Renal cortex interstitium (tissue), 11 donors: ENCODE data around the gene ALLC. TPM values are rescaled to one million over a fixed set of nuclear protein-coding genes. Genes with fewer than 3 reads are reported as not detected.

Source experiments
- DNase-seq, 11 donors: peaks; one replicate each; pipeline ENCODE4 v3.0.0-alpha.2; 2013; ENCODE audit warnings: low read depth in 9 of 11, low spot score in 4 of 11; ENCODE audit errors: extremely low read depth in 1 of 11
- polyA plus RNA-seq, 3 donors: library from polyadenylated mRNA; unstranded; fragments of 120-200 nt; gene quantifications; one replicate each; pipeline ENCODE4 v1.2.1, GENCODE V29; 2013; ENCODE audit not compliant: insufficient read length in 3 of 3

ALLC gene
- polyA plus RNA-seq, 3 donors, result not detected

- no peak for DNase-seq
These were observed 71.8 kb downstream of the ALLC start for GRCh38 chr2:3729786-3730185.

GRCh38 chr2:3730646-3731045 is 72.6 kb downstream of the ALLC start:
- DNase-seq, result no peak

GRCh38 chr2:3731829-3732228 is 73.8 kb downstream of the ALLC start:
- DNase-seq, result no peak

GRCh38 chr2:3736112-3736511 is 78.1 kb downstream of the ALLC start:
- no peak for DNase-seq

GRCh38 chr2:3737128-3737527 is 79.1 kb downstream of the ALLC start:
- DNase-seq, result no peak

- no peak for DNase-seq
These were observed 80.5 kb downstream of the ALLC start for GRCh38 chr2:3738454-3738853.

GRCh38 chr2:3739313-3739712 is 81.3 kb downstream of the ALLC start:
- DNase-seq, result no peak

- DNase-seq, result no peak
These were observed 83.4 kb downstream of the ALLC start for GRCh38 chr2:3741396-3741795.

GRCh38 chr2:3741867-3742602 is 84.0 kb downstream of the ALLC start:
- DNase-seq, result no peak

- DNase-seq, result no peak
These were observed 84.9 kb downstream of the ALLC start for GRCh38 chr2:3742743-3743508.

GRCh38 chr2:3743951-3744555 is 86.1 kb downstream of the ALLC start:
- no peak for DNase-seq

GRCh38 chr2:3745920-3746319 is 87.9 kb downstream of the ALLC start:
- DNase-seq, result no peak

- no peak for DNase-seq
These were observed 89.1 kb downstream of the ALLC start for GRCh38 chr2:3747032-3747654.

GRCh38 chr2:3747826-3748225 is 89.8 kb downstream of the ALLC start:
- DNase-seq, result no peak

GRCh38 chr2:3749201-3749600 is 91.2 kb downstream of the ALLC start:
- DNase-seq, result no peak

GRCh38 chr2:3751251-3751650 is 93.3 kb downstream of the ALLC start:
- DNase-seq, result no peak

- DNase-seq, result no peak
These were observed 93.8 kb downstream of the ALLC start for GRCh38 chr2:3751806-3752205.
